ENCODE measurements around the gene GRK2.

Gene GRK2

GRCh38 chr11:67281552-67282150 lies 15.4 kb downstream of the GRK2 start:
- H3K36me3 ChIP-seq (replicated peaks; ENCODE audit: low read depth, low read length): peaks cover 82% of the 10 kb centered on the region
- H3K4me1 ChIP-seq (ENCODE audit: low read length): peaks cover 18% of the 10 kb centered on the region
- no peaks in the 10 kb centered on the region for H3K27me3 ChIP-seq (ENCODE audit: low read depth, low read length)
- H3K27ac ChIP-seq (ENCODE audit: low read length): no peak overlapping the region
- no peak overlapping the region for H3K4me2 ChIP-seq (ENCODE audit: low read length)
- no peak for TF ChIP-seq CTCF (IDR thresholded peaks at IDR 0.05; ENCODE audit: low read depth, low read length)
- no peak for TF ChIP-seq EZH2phosphoT487 (IDR thresholded peaks at IDR 0.05; ENCODE audit: low read depth)
- H3K9me3 ChIP-seq (ENCODE audit: insufficient read depth, low read length): no peaks in the 10 kb centered on the region
- H2AFZ ChIP-seq (ENCODE audit: low read depth, low read length): no peak overlapping the region
- H4K20me1 ChIP-seq (ENCODE audit: insufficient read depth, low read length): no peaks in the 10 kb centered on the region
- peaks cover 23% of the 10 kb centered on the region for H3K79me2 ChIP-seq (ENCODE audit: low read length)
- H3K9ac ChIP-seq (ENCODE audit: low read length): no peak overlapping the region
- no peak overlapping the region for H3K4me3 ChIP-seq (ENCODE audit: low read length)

GRCh38 chr11:67282155-67282875 lies 16.0 kb downstream of the GRK2 start:
- peaks cover 87% of the 10 kb centered on the region for H3K36me3 ChIP-seq (replicated peaks; ENCODE audit: low read depth, low read length)
- H3K9me3 ChIP-seq (ENCODE audit: insufficient read depth, low read length): no peaks in the 10 kb centered on the region
- H3K9ac ChIP-seq (ENCODE audit: low read length): no peak overlapping the region
- no peak overlapping the region for H3K4me3 ChIP-seq (ENCODE audit: low read length)
- H3K4me1 ChIP-seq (ENCODE audit: low read length): peaks cover 17% of the 10 kb centered on the region
- H3K27ac ChIP-seq (ENCODE audit: low read length): no peak overlapping the region
- H3K79me2 ChIP-seq (ENCODE audit: low read length): peaks cover 23% of the 10 kb centered on the region
- H3K4me2 ChIP-seq (ENCODE audit: low read length): no peak overlapping the region
- H2AFZ ChIP-seq (ENCODE audit: low read depth, low read length): no peak overlapping the region
- TF ChIP-seq EZH2phosphoT487 (IDR thresholded peaks at IDR 0.05; ENCODE audit: low read depth) (no peak), CTCF (IDR thresholded peaks at IDR 0.05; ENCODE audit: low read depth, low read length) (no peak)
- H3K27me3 ChIP-seq (ENCODE audit: low read depth, low read length): no peaks in the 10 kb centered on the region
- no peaks in the 10 kb centered on the region for H4K20me1 ChIP-seq (ENCODE audit: insufficient read depth, low read length)

- H3K4me2 ChIP-seq (ENCODE audit: low read length): no peak overlapping the region
- H2AFZ ChIP-seq (ENCODE audit: low read depth, low read length): no peak overlapping the region
- no peak overlapping the region for H3K4me3 ChIP-seq (ENCODE audit: low read length)
- no peak overlapping the region for H3K9ac ChIP-seq (ENCODE audit: low read length)
- H3K36me3 ChIP-seq (replicated peaks; ENCODE audit: low read depth, low read length): peaks cover 84% of the 10 kb centered on the region
- H3K27ac ChIP-seq (ENCODE audit: low read length): no peak overlapping the region
- no peaks in the 10 kb centered on the region for H3K27me3 ChIP-seq (ENCODE audit: low read depth, low read length)
- H3K79me2 ChIP-seq (ENCODE audit: low read length): peaks cover 25% of the 10 kb centered on the region
- no peaks in the 10 kb centered on the region for H4K20me1 ChIP-seq (ENCODE audit: insufficient read depth, low read length)
- TF ChIP-seq CTCF (IDR thresholded peaks at IDR 0.05; ENCODE audit: low read depth, low read length) (no peak), EZH2phosphoT487 (IDR thresholded peaks at IDR 0.05; ENCODE audit: low read depth) (no peak)
- H3K4me1 ChIP-seq (ENCODE audit: low read length): peaks cover 19% of the 10 kb centered on the region
- no peaks in the 10 kb centered on the region for H3K9me3 ChIP-seq (ENCODE audit: insufficient read depth, low read length)
These were observed 16.7 kb downstream of the GRK2 start for GRCh38 chr11:67282876-67283371.

- H3K9me3 ChIP-seq (ENCODE audit: insufficient read depth, low read length): no peaks in the 10 kb centered on the region
These were observed 17.2 kb downstream of the GRK2 start for GRCh38 chr11:67283481-67283963.

More at GRCh38 chr11:67283481-67283963, 17.2 kb downstream of the GRK2 start:
- Histone ChIP-seq H3K4me1 (ENCODE audit: low read length) (peaks cover 16% of the 10 kb centered on the region), H3K27ac (ENCODE audit: low read length) (no peak overlapping the region), H3K4me3 (ENCODE audit: low read length) (no peak overlapping the region), H3K27me3 (ENCODE audit: low read depth, low read length) (no peaks in the 10 kb centered on the region), H3K79me2 (ENCODE audit: low read length) (peaks cover 20% of the 10 kb centered on the region), H4K20me1 (ENCODE audit: insufficient read depth, low read length) (no peaks in the 10 kb centered on the region), H3K9ac (ENCODE audit: low read length) (no peak overlapping the region), H2AFZ (ENCODE audit: low read depth, low read length) (no peak overlapping the region), H3K36me3 (replicated peaks; ENCODE audit: low read depth, low read length) (peaks cover 80% of the 10 kb centered on the region), H3K4me2 (ENCODE audit: low read length) (no peak overlapping the region)
- TF ChIP-seq EZH2phosphoT487 (IDR thresholded peaks at IDR 0.05; ENCODE audit: low read depth) (no peak), CTCF (IDR thresholded peaks at IDR 0.05; ENCODE audit: low read depth, low read length) (no peak)
